Caki2 (cell line): ENCODE data around the gene TECPR1. TPM values are rescaled to one million over a fixed set of nuclear protein-coding genes. Genes with fewer than 3 reads are reported as not detected.

ENCODE experiments used
- total RNA-seq: library from RNA; depleted of rRNA; stranded (reverse); fragments of >200 nt; shearing (Covaris generic); gene quantifications from 2 replicates; pipeline ENCODE4 v1.2.3, GENCODE V29; 2014; ENCODE audit warnings: low replicate concordance; rRNA removed

Gene TECPR1
- total RNA-seq, 1 experiment from 2014 or later, result 7.7 TPM

Other genes starting within 250 kb of the TECPR1 start
- 14.7 and 16.8 TPM in 2 replicates for gene LMTK2, start 145.4 kb downstream of the TECPR1 start, total RNA-seq
- gene BHLHA15, start 40.8 kb downstream of the TECPR1 start, total RNA-seq, result not detected in 2 replicates
- 84.4 and 112 TPM in 2 replicates for gene BRI3, start 29.5 kb upstream of the TECPR1 start, total RNA-seq
- 14.5 and 21.4 TPM in 2 replicates for gene BAIAP2L1, start 148.9 kb upstream of the TECPR1 start, total RNA-seq